Esophagus (tissue), 2 donors: Measurements from ENCODE around the gene PILRA. TPM values are rescaled to one million over a fixed set of nuclear protein-coding genes. Genes with fewer than 3 reads are reported as not detected.
"Not testable (repeated sequence)": the region's sequence is repeated elsewhere in the genome, so short reads cannot be mapped to it uniquely, and the experiment has no call there.

ENCODE experiments used
- H3K27ac ChIP-seq, 2 donors: one replicate each; pipeline ENCODE4 v1.5.1; 2013; ENCODE audit warnings: low read depth in 2 of 2, mild to moderate bottlenecking in 2 of 2, inconsistent platforms in 1 of 2, low read length in 1 of 2, moderate library complexity in 1 of 2
- H3K27me3 ChIP-seq, 2 donors: one replicate each; pipeline ENCODE4 v1.6.1; 2013; ENCODE audit warnings: low read length in 2 of 2, control low read depth in 1 of 2, mild to moderate bottlenecking in 1 of 2; ENCODE audit not compliant: insufficient read depth in 2 of 2, control insufficient read depth in 1 of 2
- H3K36me3 ChIP-seq, 2 donors: one replicate each; pipeline ENCODE4 v1.6.1; 2013; ENCODE audit warnings: low read length in 1 of 2; ENCODE audit not compliant: control insufficient read depth in 2 of 2, insufficient read depth in 2 of 2
- H3K4me1 ChIP-seq, 2 donors: one replicate each; pipeline ENCODE4 v1.6.1; 2013; ENCODE audit warnings: low read length in 1 of 2; ENCODE audit not compliant: control insufficient read depth in 2 of 2, insufficient read depth in 2 of 2
- H3K4me3 ChIP-seq, 2 donors: one replicate each; pipeline ENCODE4 v1.5.1; 2013; ENCODE audit warnings: low read length in 2 of 2, mild to moderate bottlenecking in 2 of 2, low read depth in 1 of 2, moderate library complexity in 1 of 2
- H3K9me3 ChIP-seq, 2 donors: one replicate each; pipeline ENCODE4 v1.6.1; 2013; ENCODE audit warnings: mild to moderate bottlenecking in 2 of 2, low read depth in 1 of 2, low read length in 1 of 2, moderate library complexity in 1 of 2; ENCODE audit not compliant: control insufficient read depth in 2 of 2, insufficient read depth in 1 of 2
- WGBS, 2 donors: extraction: QIAGEN DNeasy Blood & Tissue Kit; methylation state at CpG; one replicate each; pipeline ENCODE4 v1.1.7; 2013; 5-methylcytosine and 5-hydroxymethylcytosine counted together
- polyA plus RNA-seq, 2 donors: library from polyadenylated mRNA; stranded (reverse); fragments of 200-250 nt; gene quantifications; one replicate each; pipeline ENCODE4 v1.2.3, GENCODE V29; 2013
- donor health status: healthy with polysubstance abuse.
- donor health status: Bipolar disorder and iron deficiency.

The PILRA gene
- polyA plus RNA-seq, 2 donors: 0.85 to 1.7 TPM

- not testable (repeated sequence) for H3K27me3 ChIP-seq, H3K4me3 ChIP-seq, H3K4me1 ChIP-seq, H3K9me3 ChIP-seq
- peaks cover 3 to 23% of the 10 kb centered on the region in 2 donors for H3K36me3 ChIP-seq
- WGBS, 2 donors: 40 to 46% methylated on average over 9 to 10 of the region's 13 CpGs
- peak overlapping the region; percentile 2 to 74 for H3K27ac ChIP-seq
Observed at GRCh38 chr7:100344560-100345287, 28.6 kb upstream of the PILRA start.

- 0 to 2% methylated on average over 2 to 3 of the region's 5 CpGs for WGBS, 2 donors
- not testable (repeated sequence) for H3K4me3 ChIP-seq, H3K27ac ChIP-seq, H3K4me1 ChIP-seq, H3K27me3 ChIP-seq, H3K9me3 ChIP-seq
- H3K36me3 ChIP-seq: peaks cover 3 to 26% of the 10 kb centered on the region in 2 donors
Observed at GRCh38 chr7:100345288-100345672, 28.0 kb upstream of the PILRA start.

DNA sequence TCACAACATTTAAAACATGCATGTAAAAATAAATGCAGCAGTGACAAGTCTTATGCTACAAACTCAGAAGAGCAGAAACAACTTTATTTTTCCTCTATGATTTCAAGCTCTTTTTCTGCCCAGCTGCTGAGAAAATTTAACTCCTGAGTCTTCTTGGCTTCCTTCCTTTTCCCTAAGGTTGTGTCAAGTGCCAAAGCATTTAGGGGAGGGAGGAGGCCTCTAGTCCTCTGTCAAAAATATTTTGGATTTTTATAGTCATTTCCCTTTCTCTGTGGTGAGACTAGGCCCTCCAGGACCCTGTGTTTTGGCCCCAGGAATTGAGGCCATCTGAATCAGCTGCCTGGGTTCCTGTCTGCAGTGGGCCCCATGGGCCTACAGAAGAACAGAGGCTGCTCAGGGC lies 26.4 kb upstream of the PILRA start:
- Histone ChIP-seq H3K36me3 (peaks cover 3 to 34% of the 10 kb centered on the region in 2 donors), H3K9me3 (no peaks in the 10 kb centered on the region), H3K27me3 (no peaks in the 10 kb centered on the region), H3K4me1 (no peaks in the 10 kb centered on the region), H3K4me3 (no peak overlapping the region), H3K27ac (no peak overlapping the region)

- H3K4me1 ChIP-seq: no peaks in the 10 kb centered on the region
- H3K4me3 ChIP-seq: no peak overlapping the region
- H3K36me3 ChIP-seq: peaks cover 3 to 37% of the 10 kb centered on the region in 2 donors
- no peak overlapping the region for H3K27ac ChIP-seq
- no peaks in the 10 kb centered on the region for H3K27me3 ChIP-seq
- no peaks in the 10 kb centered on the region for H3K9me3 ChIP-seq
Observed at GRCh38 chr7:100348805-100349204, 24.5 kb upstream of the PILRA start.

GRCh38 chr7:100349757-100350156 lies 23.5 kb upstream of the PILRA start:
- no peak overlapping the region for H3K4me3 ChIP-seq
- peaks cover 3 to 43% of the 10 kb centered on the region in 2 donors for H3K36me3 ChIP-seq
- no peaks in the 10 kb centered on the region for H3K27me3 ChIP-seq
- no peaks in the 10 kb centered on the region for H3K4me1 ChIP-seq
- H3K27ac ChIP-seq: no peak overlapping the region
- H3K9me3 ChIP-seq: no peaks in the 10 kb centered on the region
- 96% methylated on average over 6 of the region's 6 CpGs for WGBS, 2 donors

DNA sequence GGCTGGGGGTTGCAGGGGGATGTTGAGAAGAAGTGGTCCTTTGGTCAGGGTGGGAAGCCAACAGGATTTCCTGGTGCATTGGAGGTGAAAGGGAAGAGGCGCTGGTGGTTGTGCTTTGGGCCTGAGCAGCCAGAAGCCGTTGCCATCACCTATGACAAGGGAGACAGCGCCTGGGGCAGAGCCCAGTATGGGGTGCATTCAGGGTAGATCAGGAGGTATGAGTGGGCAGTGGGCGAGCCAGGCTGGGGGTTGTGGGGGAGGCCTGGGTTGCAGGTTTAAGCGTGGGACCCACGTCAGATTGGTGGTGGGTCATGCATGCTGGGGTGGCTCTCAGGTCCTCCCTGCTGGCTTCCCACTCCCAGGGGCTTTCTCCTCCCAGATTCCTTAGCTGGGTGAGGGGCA lies 21.6 kb upstream of the PILRA start:
- no peak overlapping the region for H3K4me3 ChIP-seq
- no peak overlapping the region for H3K27ac ChIP-seq
- H3K27me3 ChIP-seq: no peaks in the 10 kb centered on the region
- H3K9me3 ChIP-seq: no peaks in the 10 kb centered on the region
- H3K36me3 ChIP-seq: peaks cover 15 to 52% of the 10 kb centered on the region in 2 donors
- 87 to 91% methylated on average over 6 of the region's 6 CpGs for WGBS, 2 donors
- H3K4me1 ChIP-seq: no peaks in the 10 kb centered on the region

GRCh38 chr7:100352230-100352781 lies 21.0 kb upstream of the PILRA start:
- H3K27me3 ChIP-seq, H3K4me3 ChIP-seq, H3K4me1 ChIP-seq, H3K27ac ChIP-seq, H3K9me3 ChIP-seq: not testable (repeated sequence)
- peaks cover 15 to 53% of the 10 kb centered on the region in 2 donors for H3K36me3 ChIP-seq
- 86 to 87% methylated on average over 17 to 18 of the region's 18 CpGs for WGBS, 2 donors

- Histone ChIP-seq H3K36me3 (peaks cover 12 to 53% of the 10 kb centered on the region in 2 donors), H3K27me3 (no peaks in the 10 kb centered on the region), H3K9me3 (no peaks in the 10 kb centered on the region), H3K4me1 (no peaks in the 10 kb centered on the region), H3K4me3 (no peak overlapping the region), H3K27ac (no peak overlapping the region)
- 89 to 94% methylated on average over 8 to 16 of the region's 16 CpGs for WGBS, 2 donors
Observed at GRCh38 chr7:100352984-100353684, 20.2 kb upstream of the PILRA start.

DNA sequence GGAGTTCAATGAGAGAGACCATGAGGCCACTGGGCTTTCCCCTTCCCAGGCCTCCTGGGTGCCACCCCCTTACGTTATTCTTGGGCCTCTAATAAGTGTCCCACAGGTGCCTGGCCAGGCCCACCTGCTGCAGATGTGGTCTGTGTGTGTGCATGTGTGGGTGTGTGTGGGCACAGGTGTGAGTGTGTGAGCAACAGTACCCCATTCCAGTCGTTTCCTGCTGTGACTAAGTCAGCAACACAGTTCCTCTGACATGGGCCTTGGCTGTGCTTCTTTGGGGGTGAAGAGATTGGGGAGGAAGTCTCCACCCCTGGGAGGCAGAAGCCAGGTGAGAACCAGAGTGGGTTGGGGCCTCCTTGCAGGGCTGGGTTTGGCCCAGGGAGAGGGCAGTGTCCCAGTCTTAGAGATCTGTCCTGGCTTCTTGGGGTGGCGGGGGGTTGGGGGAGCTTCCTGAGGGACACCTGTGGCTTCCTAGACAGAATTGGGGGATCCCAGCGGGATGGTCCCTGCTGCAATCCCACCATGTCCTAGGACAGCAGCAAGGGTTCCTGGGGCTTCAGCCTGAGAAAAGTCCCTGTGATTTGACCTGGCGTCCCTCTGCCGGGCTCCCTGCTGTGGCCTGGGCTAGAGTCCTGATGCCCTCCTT lies 19.5 kb upstream of the PILRA start:
- no peaks in the 10 kb centered on the region for H3K4me1 ChIP-seq
- WGBS, 2 donors: 80 to 86% methylated on average over 6 of the region's 6 CpGs
- no peaks in the 10 kb centered on the region for H3K9me3 ChIP-seq
- H3K27ac ChIP-seq: no peak overlapping the region
- no peak overlapping the region for H3K4me3 ChIP-seq
- no peaks in the 10 kb centered on the region for H3K27me3 ChIP-seq
- H3K36me3 ChIP-seq: peaks cover 13 to 57% of the 10 kb centered on the region in 2 donors
